Caco-2 (cell line): ENCODE results near the gene PLSCR2. TPM values are rescaled to one million over a fixed set of nuclear protein-coding genes. Genes with fewer than 3 reads are reported as not detected.
"Not testable (repeated sequence)": the region's sequence is repeated elsewhere in the genome, so short reads cannot be mapped to it uniquely, and the experiment has no call there.

Experiments used
- BruUV-seq: library from RNA; stranded (reverse); fragments of 400-500 nt; replicated peaks from 2 replicates; lab custom pipeline; 2021; lab: Mats Ljungman, UMichigan
- CTCF ChIA-PET: fragments of 300-600 bp; sonication (Branson Sonifier 250); formaldehyde crosslinking; loops from one replicate; lab custom pipeline; 2022; ENCODE audit warnings: antibody characterized with exemption; lab: Charles Lee
- POLR2A ChIA-PET: fragments of 300-600 bp; sonication (Branson Sonifier 250); formaldehyde crosslinking; loops from one replicate; lab custom pipeline; 2022; ENCODE audit warnings: antibody characterized with exemption; lab: Charles Lee
- DNase-seq, 2 experiments: peaks; one replicate each; pipeline versions ENCODE4 v3.0.0 to v3.0.0-alpha.2; 2020 to 2022
- H3K27me3 ChIP-seq: replicated peaks from 2 replicates; pipeline ENCODE4 v1.6.0; 2011; ENCODE audit warnings: low read length; ENCODE audit not compliant: control insufficient read depth, insufficient read depth
- H3K36me3 ChIP-seq: 2 replicates; pipeline ENCODE4 v1.5.1; 2011; ENCODE audit warnings: low read length; ENCODE audit not compliant: control insufficient read depth, insufficient read depth
- H3K4me1 ChIP-seq: fragments of 250-450 bp; sonication (Bioruptor Pico); 2 replicates; pipeline ENCODE4 v1.5.1; 2020; ENCODE audit warnings: mild to moderate bottlenecking
- H3K4me3 ChIP-seq: 2 replicates; pipeline ENCODE4 v1.5.1; 2011; ENCODE audit warnings: low read depth, mild to moderate bottlenecking, control low read depth, low read length
- H3K9me3 ChIP-seq: fragments of 250-450 bp; sonication (Bioruptor Pico); 2 replicates; pipeline ENCODE4 v1.5.1; 2020; ENCODE audit warnings: mild to moderate bottlenecking, moderate library complexity
- H3K27ac Mint-ChIP-seq: one replicate; pipeline ENCODE4 v1.8.0; 2022; ENCODE audit warnings: mixed read lengths; ENCODE audit not compliant: unreplicated experiment
- H3K27me3 Mint-ChIP-seq: one replicate; pipeline ENCODE4 v1.8.0; 2022; ENCODE audit warnings: mixed read lengths; ENCODE audit not compliant: insufficient read depth, unreplicated experiment
- H3K36me3 Mint-ChIP-seq: one replicate; pipeline ENCODE4 v1.8.0; 2022; ENCODE audit warnings: mild to moderate bottlenecking, mixed read lengths; ENCODE audit not compliant: insufficient read depth, unreplicated experiment
- H3K4me1 Mint-ChIP-seq: one replicate; pipeline ENCODE4 v1.8.0; 2022; ENCODE audit warnings: low read depth, mixed read lengths; ENCODE audit not compliant: unreplicated experiment
- H3K4me3 Mint-ChIP-seq: one replicate; pipeline ENCODE4 v1.8.0; 2022; ENCODE audit warnings: mild to moderate bottlenecking, moderate library complexity, mixed read lengths; ENCODE audit not compliant: unreplicated experiment
- H3K9me3 Mint-ChIP-seq: one replicate; pipeline ENCODE4 v1.8.0; 2022; ENCODE audit warnings: mixed read lengths; ENCODE audit not compliant: unreplicated experiment
- intact Hi-C: fragments of 100-400 bp; cut with micrococcal nuclease; formaldehyde crosslinking; loops from one replicate; pipeline ENCODE4 v1.10.0; 2022; ENCODE audit not compliant: unreplicated experiment
- total RNA-seq: library from RNA; stranded (reverse); gene quantifications from 2 replicates; pipeline ENCODE4 v1.2.3, GENCODE V29; 2022
- TF ChIP-seq, protein P1 (sequence below), 2 experiments: fragments of 200-600 bp in 1 of 2; IDR thresholded peaks; 1 replicate in 1 of 2; 2 replicates in 1 of 2; pipeline versions ENCODE4 v1.5.1 to v1.8.0; 2011 to 2022; ENCODE audit warnings: antibody characterized with exemption in 1 of 2, control low read depth in 1 of 2, inconsistent platforms in 1 of 2, low read depth in 1 of 2, low read length in 1 of 2, mild to moderate bottlenecking in 1 of 2, moderate library complexity in 1 of 2; ENCODE audit not compliant: insufficient read depth in 1 of 2, severe bottlenecking in 1 of 2, unreplicated experiment in 1 of 2

The PLSCR2 gene
- total RNA-seq, 1 experiment from 2014 or later: not detected

DNA sequence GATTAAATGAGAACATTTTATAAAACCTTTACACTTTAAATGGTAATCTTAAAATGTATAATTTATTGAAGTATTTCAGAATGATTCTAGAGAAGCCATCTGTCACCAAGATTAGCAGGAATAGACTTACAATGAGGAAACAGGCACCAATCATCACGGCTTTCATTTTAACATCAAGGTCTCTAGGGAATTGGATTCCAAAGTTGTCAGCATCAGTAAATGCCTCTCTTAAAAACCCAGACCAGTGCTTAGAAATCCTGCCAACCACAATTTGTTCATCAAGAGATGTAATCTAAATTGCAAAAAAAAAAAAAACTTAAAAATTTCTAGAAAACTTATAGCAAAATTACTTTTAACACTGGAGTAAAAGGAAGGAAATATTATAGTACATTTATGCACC, 20.3 kb downstream of the PLSCR2 start:
- DNase-seq: no peak
- no peaks in the 10 kb centered on the region for H3K36me3 ChIP-seq
- Mint-ChIP-seq H3K27me3 (no peaks in the 10 kb centered on the region), H3K36me3 (no peaks in the 10 kb centered on the region), H3K4me3 (no peak overlapping the region), H3K9me3 (no peaks in the 10 kb centered on the region), H3K27ac (no peak overlapping the region), H3K4me1 (no peaks in the 10 kb centered on the region)
- no TSS peak for BruUV-seq
- no peaks in the 10 kb centered on the region for H3K9me3 ChIP-seq
- no peaks in the 10 kb centered on the region for H3K27me3 ChIP-seq
- ChIA-PET POLR2A (no interaction called here), CTCF (no interaction called here)
- H3K4me1 ChIP-seq: no peaks in the 10 kb centered on the region
- intact Hi-C loops: no loop called here
- H3K4me3 ChIP-seq: no peak overlapping the region
- TF ChIP-seq, protein P1, sequence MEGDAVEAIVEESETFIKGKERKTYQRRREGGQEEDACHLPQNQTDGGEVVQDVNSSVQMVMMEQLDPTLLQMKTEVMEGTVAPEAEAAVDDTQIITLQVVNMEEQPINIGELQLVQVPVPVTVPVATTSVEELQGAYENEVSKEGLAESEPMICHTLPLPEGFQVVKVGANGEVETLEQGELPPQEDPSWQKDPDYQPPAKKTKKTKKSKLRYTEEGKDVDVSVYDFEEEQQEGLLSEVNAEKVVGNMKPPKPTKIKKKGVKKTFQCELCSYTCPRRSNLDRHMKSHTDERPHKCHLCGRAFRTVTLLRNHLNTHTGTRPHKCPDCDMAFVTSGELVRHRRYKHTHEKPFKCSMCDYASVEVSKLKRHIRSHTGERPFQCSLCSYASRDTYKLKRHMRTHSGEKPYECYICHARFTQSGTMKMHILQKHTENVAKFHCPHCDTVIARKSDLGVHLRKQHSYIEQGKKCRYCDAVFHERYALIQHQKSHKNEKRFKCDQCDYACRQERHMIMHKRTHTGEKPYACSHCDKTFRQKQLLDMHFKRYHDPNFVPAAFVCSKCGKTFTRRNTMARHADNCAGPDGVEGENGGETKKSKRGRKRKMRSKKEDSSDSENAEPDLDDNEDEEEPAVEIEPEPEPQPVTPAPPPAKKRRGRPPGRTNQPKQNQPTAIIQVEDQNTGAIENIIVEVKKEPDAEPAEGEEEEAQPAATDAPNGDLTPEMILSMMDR (IDR thresholded peaks at IDR 0.05; ENCODE audit: insufficient read depth in 1 of 2, low read depth in 1 of 2, low read length in 1 of 2, severe bottlenecking in 1 of 2, unreplicated experiment in 1 of 2): no peak

DNA sequence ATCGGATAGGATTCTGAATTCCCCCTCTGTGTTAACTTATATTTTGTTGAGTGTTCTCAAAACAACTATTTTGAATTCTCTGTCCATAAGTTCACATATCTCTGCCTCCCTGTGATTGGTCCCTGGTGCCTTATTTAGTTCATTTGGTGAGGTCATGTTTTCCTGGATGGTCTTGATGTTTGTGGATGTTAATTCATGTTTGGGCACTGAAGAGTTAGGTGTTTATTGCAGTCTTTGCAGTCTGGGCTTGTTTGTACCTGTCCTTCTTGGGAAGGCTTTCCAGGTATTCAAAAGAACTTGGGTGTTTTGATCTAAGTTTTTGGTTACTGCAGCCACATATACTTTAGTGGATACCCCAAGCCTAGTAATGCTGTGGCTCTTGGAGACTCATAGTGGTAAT, 23.3 kb downstream of the PLSCR2 start:
- H3K4me1 Mint-ChIP-seq: no peaks in the 10 kb centered on the region
- ChIA-PET CTCF (no interaction called here), POLR2A (no interaction called here)
- no peak overlapping the region for H3K27ac Mint-ChIP-seq
- intact Hi-C loops: no loop called here
- DNase-seq: no peak
- Histone ChIP-seq H3K36me3 (no peaks in the 10 kb centered on the region), H3K9me3 (no peaks in the 10 kb centered on the region), H3K4me3 (no peak overlapping the region), H3K4me1 (no peaks in the 10 kb centered on the region), H3K27me3 (no peaks in the 10 kb centered on the region)
- TF ChIP-seq, protein P1 (IDR thresholded peaks at IDR 0.05; ENCODE audit: insufficient read depth in 1 of 2, low read depth in 1 of 2, low read length in 1 of 2, severe bottlenecking in 1 of 2, unreplicated experiment in 1 of 2): no peak
- H3K36me3 Mint-ChIP-seq: no peaks in the 10 kb centered on the region
- no peaks in the 10 kb centered on the region for H3K9me3 Mint-ChIP-seq
- H3K27me3 Mint-ChIP-seq: no peaks in the 10 kb centered on the region
- H3K4me3 Mint-ChIP-seq: no peak overlapping the region
- no TSS peak for BruUV-seq

DNA sequence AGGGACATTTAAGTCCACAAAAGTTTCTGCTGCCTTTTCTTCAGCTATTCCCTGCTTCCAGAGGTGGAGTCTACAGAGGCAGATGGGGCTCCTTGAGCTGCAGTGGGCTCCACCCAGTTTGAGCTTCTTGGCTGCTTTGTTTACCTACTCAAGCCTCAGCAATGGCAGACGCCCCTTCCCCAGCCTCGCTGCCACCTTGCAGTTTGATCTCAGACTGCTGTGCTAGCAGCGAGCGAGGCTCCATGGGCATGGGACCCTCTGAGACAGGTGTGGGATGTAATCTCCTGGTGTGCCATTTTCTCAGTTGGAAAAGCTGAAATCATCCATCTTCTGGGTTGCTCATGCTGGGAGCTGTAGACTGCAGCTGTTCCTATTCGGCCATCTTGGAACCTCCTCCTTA, 29.1 kb downstream of the PLSCR2 start:
- POLR2A ChIA-PET, H3K27ac Mint-ChIP-seq, H3K4me3 Mint-ChIP-seq, intact Hi-C loops, DNase-seq, H3K36me3 ChIP-seq, H3K4me1 ChIP-seq, BruUV-seq, H3K4me1 Mint-ChIP-seq, H3K36me3 Mint-ChIP-seq, H3K27me3 Mint-ChIP-seq, CTCF ChIA-PET, H3K9me3 ChIP-seq, H3K9me3 Mint-ChIP-seq, H3K27me3 ChIP-seq, H3K4me3 ChIP-seq: not testable (repeated sequence)

DNA sequence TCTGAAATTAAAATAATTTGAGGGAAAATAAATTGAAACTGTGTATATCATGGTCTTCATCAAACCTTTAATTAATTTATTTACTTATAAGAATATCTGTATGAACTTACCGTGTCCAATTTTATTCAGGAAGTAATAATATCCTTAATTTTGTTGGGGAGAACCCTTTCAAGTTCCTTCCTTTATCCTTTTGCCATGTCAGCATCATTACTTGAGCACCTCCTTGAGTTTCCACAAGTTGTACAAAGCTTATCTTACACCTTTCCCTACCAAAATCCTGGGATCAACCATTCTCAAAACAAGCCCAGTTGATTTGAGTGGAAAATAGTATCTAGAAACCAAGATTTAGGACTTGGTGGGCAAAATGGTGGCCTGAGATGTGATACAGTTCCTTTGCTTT, 37.3 kb downstream of the PLSCR2 start:
- Mint-ChIP-seq H3K9me3 (peaks cover 12% of the 10 kb centered on the region), H3K4me3 (no peak overlapping the region), H3K4me1 (peaks cover 7% of the 10 kb centered on the region), H3K36me3 (no peaks in the 10 kb centered on the region), H3K27me3 (no peaks in the 10 kb centered on the region), H3K27ac (no peak overlapping the region)
- no peak for DNase-seq
- CTCF ChIA-PET: no interaction called here
- Histone ChIP-seq H3K4me1 (no peaks in the 10 kb centered on the region), H3K9me3 (no peaks in the 10 kb centered on the region), H3K27me3 (no peaks in the 10 kb centered on the region), H3K4me3 (no peak overlapping the region), H3K36me3 (no peaks in the 10 kb centered on the region)
- BruUV-seq: no TSS peak
- TF ChIP-seq, protein P1 (IDR thresholded peaks at IDR 0.05; ENCODE audit: insufficient read depth in 1 of 2, low read depth in 1 of 2, low read length in 1 of 2, severe bottlenecking in 1 of 2, unreplicated experiment in 1 of 2): no peak
- POLR2A ChIA-PET: no interaction called here
- intact Hi-C loops: no loop called here
